ENCODE measurements around the gene TRIM44. TPM values are rescaled to one million over a fixed set of nuclear protein-coding genes. Genes with fewer than 3 reads are reported as not detected.

The TRIM44 gene
- total RNA-seq, 1 experiment from 2014 or later = 191 TPM

GRCh38 chr11:35723913-35724312 is 61.3 kb downstream of the TRIM44 start:
- H3K4me3 ChIP-seq (ENCODE audit: low read depth, low read length, poor library complexity, severe bottlenecking) = no peak overlapping the region
- BruUV-seq (replicated peaks) = no TSS peak
- DNase-seq (ENCODE audit: low spot score) = peak; percentile 54
- TF ChIP-seq CTCF (conservative IDR thresholded peaks at IDR 0.05; ENCODE audit: low read depth, low read length) (no peak), EZH2 (IDR thresholded peaks at IDR 0.05; ENCODE audit: borderline replicate concordance, low read depth, low read length, poor library complexity, severe bottlenecking) (no peak)
- H3K9me3 ChIP-seq (ENCODE audit: low read depth, low read length, poor library complexity, severe bottlenecking) = peaks cover under 1% of the 10 kb centered on the region
- POLR2A ChIA-PET (ENCODE audit: low non-redundant PET) = no interaction called here
- H3K4me1 ChIP-seq (ENCODE audit: insufficient read depth, low read length, poor library complexity, severe bottlenecking) = no peaks in the 10 kb centered on the region
- no peaks in the 10 kb centered on the region for H3K27me3 ChIP-seq (replicated peaks; ENCODE audit: insufficient read depth, low read depth, low read length, poor library complexity)
- CTCF ChIA-PET = no interaction called here
- intact Hi-C loops (cut with micrococcal nuclease; ENCODE audit: unreplicated experiment) = no loop called here
- H3K36me3 ChIP-seq (ENCODE audit: insufficient read depth, low read length, poor library complexity, severe bottlenecking) = peaks cover 24% of the 10 kb centered on the region
- H3K27ac ChIP-seq (ENCODE audit: low read depth, low read length, poor library complexity, severe bottlenecking) = no peak overlapping the region

- ChIA-PET CTCF (no interaction called here), POLR2A (ENCODE audit: low non-redundant PET) (no interaction called here)
- DNase-seq (ENCODE audit: low spot score) = no peak
- no peak for TF ChIP-seq EZH2 (IDR thresholded peaks at IDR 0.05; ENCODE audit: borderline replicate concordance, low read depth, low read length, poor library complexity, severe bottlenecking)
- no peak for TF ChIP-seq CTCF (conservative IDR thresholded peaks at IDR 0.05; ENCODE audit: low read depth, low read length)
- H3K4me1 ChIP-seq (ENCODE audit: insufficient read depth, low read length, poor library complexity, severe bottlenecking) = no peaks in the 10 kb centered on the region
- BruUV-seq (replicated peaks) = no TSS peak
- no peak overlapping the region for H3K27ac ChIP-seq (ENCODE audit: low read depth, low read length, poor library complexity, severe bottlenecking)
- peaks cover 18% of the 10 kb centered on the region for H3K9me3 ChIP-seq (ENCODE audit: low read depth, low read length, poor library complexity, severe bottlenecking)
- peaks cover 39% of the 10 kb centered on the region for H3K36me3 ChIP-seq (ENCODE audit: insufficient read depth, low read length, poor library complexity, severe bottlenecking)
- intact Hi-C loops (cut with micrococcal nuclease; ENCODE audit: unreplicated experiment) = no loop called here
- no peak overlapping the region for H3K4me3 ChIP-seq (ENCODE audit: low read depth, low read length, poor library complexity, severe bottlenecking)
- H3K27me3 ChIP-seq (replicated peaks; ENCODE audit: insufficient read depth, low read depth, low read length, poor library complexity) = no peaks in the 10 kb centered on the region
These were observed 63.3 kb downstream of the TRIM44 start for GRCh38 chr11:35725885-35726284.

GRCh38 chr11:35727140-35727539 is 64.6 kb downstream of the TRIM44 start:
- no TSS peak for BruUV-seq (replicated peaks)
- no peak overlapping the region for H3K27ac ChIP-seq (ENCODE audit: low read depth, low read length, poor library complexity, severe bottlenecking)
- H3K27me3 ChIP-seq (replicated peaks; ENCODE audit: insufficient read depth, low read depth, low read length, poor library complexity) = no peaks in the 10 kb centered on the region
- H3K4me1 ChIP-seq (ENCODE audit: insufficient read depth, low read length, poor library complexity, severe bottlenecking) = no peaks in the 10 kb centered on the region
- DNase-seq (ENCODE audit: low spot score) = no peak
- ChIA-PET POLR2A (ENCODE audit: low non-redundant PET) (no interaction called here), CTCF (no interaction called here)
- peaks cover 23% of the 10 kb centered on the region for H3K9me3 ChIP-seq (ENCODE audit: low read depth, low read length, poor library complexity, severe bottlenecking)
- intact Hi-C loops (cut with micrococcal nuclease; ENCODE audit: unreplicated experiment) = no loop called here
- TF ChIP-seq EZH2 (IDR thresholded peaks at IDR 0.05; ENCODE audit: borderline replicate concordance, low read depth, low read length, poor library complexity, severe bottlenecking) = no peak
- TF ChIP-seq CTCF (conservative IDR thresholded peaks at IDR 0.05; ENCODE audit: low read depth, low read length) = no peak
- H3K4me3 ChIP-seq (ENCODE audit: low read depth, low read length, poor library complexity, severe bottlenecking) = no peak overlapping the region
- H3K36me3 ChIP-seq (ENCODE audit: insufficient read depth, low read length, poor library complexity, severe bottlenecking) = peaks cover 43% of the 10 kb centered on the region
